ENCODE data around the gene ADAMTS20.

DNA sequence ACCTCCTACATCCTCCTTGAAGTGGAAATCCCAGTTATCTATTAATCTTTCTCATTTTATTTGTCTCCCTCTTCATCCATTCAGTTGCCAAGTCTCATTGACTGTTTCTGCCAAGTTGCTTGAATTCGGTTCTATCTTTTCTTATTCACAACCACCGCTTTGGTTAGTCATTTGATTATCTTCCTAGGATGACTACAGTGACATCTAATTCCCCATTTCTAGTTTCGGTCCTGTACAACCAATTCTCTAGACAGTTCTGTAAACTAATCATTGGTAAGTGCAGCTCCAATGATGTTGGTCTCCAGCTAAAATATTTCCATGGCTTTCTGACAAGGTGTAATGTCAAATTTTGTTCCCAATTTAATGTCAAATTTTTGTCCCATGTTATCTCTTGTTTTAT is 220.1 kb downstream of the ADAMTS20 start:
- no peak for TF ChIP-seq POLR2A (IDR thresholded peaks at IDR 0.05)
- TF ChIP-seq, protein P1, sequence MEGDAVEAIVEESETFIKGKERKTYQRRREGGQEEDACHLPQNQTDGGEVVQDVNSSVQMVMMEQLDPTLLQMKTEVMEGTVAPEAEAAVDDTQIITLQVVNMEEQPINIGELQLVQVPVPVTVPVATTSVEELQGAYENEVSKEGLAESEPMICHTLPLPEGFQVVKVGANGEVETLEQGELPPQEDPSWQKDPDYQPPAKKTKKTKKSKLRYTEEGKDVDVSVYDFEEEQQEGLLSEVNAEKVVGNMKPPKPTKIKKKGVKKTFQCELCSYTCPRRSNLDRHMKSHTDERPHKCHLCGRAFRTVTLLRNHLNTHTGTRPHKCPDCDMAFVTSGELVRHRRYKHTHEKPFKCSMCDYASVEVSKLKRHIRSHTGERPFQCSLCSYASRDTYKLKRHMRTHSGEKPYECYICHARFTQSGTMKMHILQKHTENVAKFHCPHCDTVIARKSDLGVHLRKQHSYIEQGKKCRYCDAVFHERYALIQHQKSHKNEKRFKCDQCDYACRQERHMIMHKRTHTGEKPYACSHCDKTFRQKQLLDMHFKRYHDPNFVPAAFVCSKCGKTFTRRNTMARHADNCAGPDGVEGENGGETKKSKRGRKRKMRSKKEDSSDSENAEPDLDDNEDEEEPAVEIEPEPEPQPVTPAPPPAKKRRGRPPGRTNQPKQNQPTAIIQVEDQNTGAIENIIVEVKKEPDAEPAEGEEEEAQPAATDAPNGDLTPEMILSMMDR (IDR thresholded peaks at IDR 0.05) = no peak
